UCSD-AML1 (cell line): ENCODE measurements around the gene ODF2L.
A peak's percentile ranks its signal among the peaks of the same experiment; 100 is the strongest.

Experiments used
- DNase-seq: peaks from one replicate; lab custom pipeline; 2025; ENCODE audit not compliant: unreplicated experiment; lab: John Stamatoyannopoulos, UW

ODF2L gene

DNA sequence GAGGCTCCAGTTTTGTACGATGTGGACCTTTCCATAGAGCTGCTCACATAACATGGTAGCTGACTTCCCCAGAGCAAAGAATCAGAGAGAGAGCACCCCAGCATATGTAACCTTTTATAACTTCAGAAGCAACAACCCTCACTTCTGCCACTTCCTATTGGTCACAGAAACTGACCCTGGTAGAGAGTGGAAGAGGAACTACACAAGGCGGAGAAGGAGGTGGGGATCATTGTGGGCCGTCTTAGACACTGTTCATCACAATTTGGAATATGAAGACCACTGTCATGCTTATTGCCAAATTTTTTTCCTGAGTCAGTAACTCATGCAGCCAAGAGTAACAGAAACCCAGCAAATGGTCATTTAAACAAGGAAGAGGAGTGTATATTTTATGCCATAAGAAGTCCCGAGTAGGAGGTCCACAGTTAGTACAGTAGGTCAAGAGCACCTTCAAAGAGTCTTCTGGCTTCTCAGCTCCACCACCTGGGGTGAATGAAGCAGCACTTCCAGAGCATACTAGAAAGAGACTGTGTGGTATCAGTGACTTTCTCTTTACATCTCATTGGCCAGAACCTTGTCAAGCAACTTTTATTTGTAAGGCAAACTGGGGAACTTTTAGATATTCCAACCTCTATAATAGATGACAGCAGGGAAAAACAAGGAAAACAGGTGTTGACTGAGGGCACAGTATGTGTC lies 71.8 kb downstream of the ODF2L start:
- DNase-seq: no peak

DNA sequence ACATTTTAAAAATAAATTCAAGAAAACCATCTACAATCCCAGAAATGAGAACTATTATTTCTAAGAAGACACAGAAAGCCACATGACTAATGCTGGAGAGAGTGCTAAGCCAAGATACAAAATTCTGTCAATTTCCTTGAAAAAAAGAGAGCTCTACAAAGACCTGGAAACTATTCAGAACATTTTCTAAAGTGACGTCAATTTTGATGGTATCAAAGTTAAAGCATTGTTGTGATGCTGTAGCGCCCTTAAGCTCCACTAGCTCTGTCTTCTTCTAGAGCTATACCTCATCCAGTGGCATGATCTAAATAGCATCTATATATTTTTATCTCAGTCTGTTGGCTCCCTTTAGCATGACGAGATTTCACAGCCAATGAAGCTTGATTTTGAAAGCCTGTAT lies 73.9 kb downstream of the ODF2L start:
- no peak for DNase-seq

DNA sequence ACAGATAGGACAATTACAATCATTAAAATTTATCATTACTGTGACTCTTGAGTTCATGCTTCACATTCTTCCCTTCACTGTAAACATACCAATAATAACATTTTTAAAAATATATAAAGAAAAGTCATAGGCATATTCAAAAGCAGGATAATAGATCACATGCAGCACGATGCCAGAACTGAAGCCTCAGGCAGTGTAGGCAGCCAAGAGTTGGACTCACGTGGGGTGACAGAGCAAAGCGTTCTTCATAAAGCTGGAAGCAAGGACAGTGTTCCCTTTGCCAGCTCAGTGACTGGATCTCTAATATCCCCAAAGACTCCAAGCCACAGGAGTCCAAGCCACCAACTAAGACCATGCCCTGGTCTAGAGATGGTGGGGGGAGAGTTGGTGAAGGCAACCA lies 77.7 kb downstream of the ODF2L start:
- no peak for DNase-seq

GRCh38 chr1:86317926-86318325 lies 78.2 kb downstream of the ODF2L start:
- DNase-seq: no peak

DNA sequence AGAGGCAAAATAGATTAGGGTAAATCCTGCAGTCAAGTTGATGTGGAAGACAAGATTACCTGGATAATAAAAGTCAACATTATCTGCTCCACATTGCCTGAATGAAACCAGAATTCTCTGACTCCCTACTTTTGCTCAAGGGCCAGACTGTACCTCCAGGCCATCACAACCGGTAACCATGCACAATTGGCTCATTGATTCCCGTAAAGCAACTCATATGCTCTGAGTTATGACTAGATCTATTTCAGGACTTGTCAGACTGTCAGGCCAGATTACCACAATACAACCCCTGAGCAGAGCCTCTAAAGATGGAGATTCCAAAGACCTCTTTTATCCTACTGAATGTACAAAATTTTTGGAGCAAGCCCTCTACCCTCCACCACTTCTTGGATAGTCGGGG lies 90.4 kb downstream of the ODF2L start:
- DNase-seq: no peak

DNA sequence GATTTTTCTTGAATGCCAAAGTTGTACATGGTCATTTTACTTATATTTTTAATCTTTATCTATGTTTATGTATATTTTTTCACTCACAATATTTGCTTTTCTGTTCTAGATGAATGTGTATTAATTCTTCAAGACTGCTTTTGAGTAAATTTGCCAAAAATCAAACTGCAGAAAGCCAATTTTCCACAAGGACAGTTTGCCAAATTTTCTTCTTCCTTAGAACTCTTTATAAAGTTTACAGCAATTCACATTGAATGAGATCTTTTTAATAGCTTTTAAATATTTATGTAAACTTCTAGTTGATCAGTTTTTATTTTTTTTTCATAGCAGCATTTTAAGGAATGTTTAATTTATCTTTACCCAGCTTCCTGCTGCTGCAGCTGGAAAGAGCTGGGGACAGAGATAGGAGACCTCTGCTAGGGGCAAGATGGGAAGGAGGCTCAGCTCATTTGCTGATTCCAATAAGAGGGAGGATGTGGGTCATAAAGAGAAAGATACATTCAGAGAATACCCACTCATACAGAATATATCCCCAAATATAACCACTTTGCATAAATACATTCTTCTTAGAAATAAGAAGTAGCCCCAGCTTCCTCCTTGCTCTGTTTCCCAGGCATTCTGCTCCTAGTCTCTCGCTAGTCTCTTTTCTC lies 93.0 kb downstream of the ODF2L start:
- peak; percentile 24 for DNase-seq
